KOPT-K1 (cell line): ENCODE results near the gene PGLYRP2.

Experiments used
- H3K27ac ChIP-seq: fragments of 200-600 bp; sonication (generic); 2 replicates; pipeline ENCODE4 v1.5.1; 2016; ENCODE audit warnings: antibody characterized with exemption, mild to moderate bottlenecking, low read depth, low read length; ENCODE audit not compliant: poor library complexity, severe bottlenecking
- H3K36me3 ChIP-seq: fragments of 200-600 bp; sonication (generic); 2 replicates; pipeline ENCODE4 v1.5.1; 2017; ENCODE audit warnings: antibody characterized with exemption, mild to moderate bottlenecking, low read length, moderate library complexity; ENCODE audit not compliant: insufficient read depth
- H3K9me3 ChIP-seq: fragments of 200-600 bp; sonication (generic); 2 replicates; pipeline ENCODE4 v1.5.1; 2017; ENCODE audit warnings: antibody characterized with exemption, low read length, mild to moderate bottlenecking; ENCODE audit not compliant: insufficient read depth, poor library complexity, severe bottlenecking

PGLYRP2 gene

GRCh38 chr19:15452111-15453047 is 26.9 kb downstream of the PGLYRP2 start:
- Histone ChIP-seq H3K27ac (no peak overlapping the region), H3K9me3 (no peaks in the 10 kb centered on the region), H3K36me3 (peaks cover 59% of the 10 kb centered on the region)

- H3K27ac ChIP-seq: no peak overlapping the region
- peaks cover 41% of the 10 kb centered on the region for H3K36me3 ChIP-seq
- H3K9me3 ChIP-seq: no peaks in the 10 kb centered on the region
Observed at GRCh38 chr19:15450528-15450890, 28.8 kb downstream of the PGLYRP2 start.

- H3K36me3 ChIP-seq: peaks cover 35% of the 10 kb centered on the region
- no peak within 1 kb of the TSS for H3K27ac ChIP-seq
- no peaks in the 10 kb centered on the region for H3K9me3 ChIP-seq
Observed at GRCh38 chr19:15449620-15450527, 29.4 kb downstream of the PGLYRP2 start, which contains the start of gene WIZ. WIZ (minus strand) TSS chr19:15449956; CDS start chr19:15448307, 1,649 bp downstream.

- H3K36me3 ChIP-seq: peaks cover 26% of the 10 kb centered on the region
- no peak overlapping the region for H3K27ac ChIP-seq
- no peaks in the 10 kb centered on the region for H3K9me3 ChIP-seq
Observed at GRCh38 chr19:15448778-15449619, 30.3 kb downstream of the PGLYRP2 start.

GRCh38 chr19:15448044-15448777 is 31.1 kb downstream of the PGLYRP2 start:
- no peak overlapping the region for H3K27ac ChIP-seq
- no peaks in the 10 kb centered on the region for H3K9me3 ChIP-seq
- peaks cover 18% of the 10 kb centered on the region; the same call in 1 of the 2 replicates for H3K36me3 ChIP-seq

GRCh38 chr19:15447057-15447456 is 32.2 kb downstream of the PGLYRP2 start:
- H3K9me3 ChIP-seq: no peaks in the 10 kb centered on the region
- peaks cover 9% of the 10 kb centered on the region; the same call in 1 of the 2 replicates for H3K36me3 ChIP-seq
- H3K27ac ChIP-seq: no peak overlapping the region

GRCh38 chr19:15445807-15446376 is 33.4 kb downstream of the PGLYRP2 start:
- Histone ChIP-seq H3K27ac (no peak overlapping the region), H3K36me3 (no peaks in the 10 kb centered on the region), H3K9me3 (no peaks in the 10 kb centered on the region)

GRCh38 chr19:15445227-15445605 is 34.1 kb downstream of the PGLYRP2 start:
- H3K36me3 ChIP-seq: no peaks in the 10 kb centered on the region
- no peaks in the 10 kb centered on the region for H3K9me3 ChIP-seq
- H3K27ac ChIP-seq: no peak overlapping the region

- no peak overlapping the region for H3K27ac ChIP-seq
- H3K9me3 ChIP-seq: no peaks in the 10 kb centered on the region
- H3K36me3 ChIP-seq: no peaks in the 10 kb centered on the region
Observed at GRCh38 chr19:15444505-15445226, 34.6 kb downstream of the PGLYRP2 start.

GRCh38 chr19:15443838-15444237 is 35.5 kb downstream of the PGLYRP2 start:
- Histone ChIP-seq H3K9me3 (no peaks in the 10 kb centered on the region), H3K27ac (no peak overlapping the region), H3K36me3 (no peaks in the 10 kb centered on the region)

- Histone ChIP-seq H3K27ac (no peak overlapping the region), H3K36me3 (no peaks in the 10 kb centered on the region), H3K9me3 (no peaks in the 10 kb centered on the region)
Observed at GRCh38 chr19:15443325-15443724, 36.0 kb downstream of the PGLYRP2 start.

- H3K27ac ChIP-seq: no peak overlapping the region
Observed at GRCh38 chr19:15442142-15442920, 37.0 kb downstream of the PGLYRP2 start.

GRCh38 chr19:15441317-15441716 is 38.0 kb downstream of the PGLYRP2 start:
- Histone ChIP-seq H3K36me3 (no peaks in the 10 kb centered on the region), H3K27ac (no peak overlapping the region), H3K9me3 (no peaks in the 10 kb centered on the region)

More at GRCh38 chr19:15442142-15442920, 37.0 kb downstream of the PGLYRP2 start:
- Histone ChIP-seq H3K9me3 (no peaks in the 10 kb centered on the region), H3K36me3 (no peaks in the 10 kb centered on the region)
